GM23248 (cell line): ENCODE measurements around the gene DDX27.

ENCODE experiments used
- EZH2 ChIP-seq: fragments of 200-600 bp; sonication (generic); IDR thresholded peaks from 2 replicates; pipeline ENCODE4 v1.6.1; 2018; ENCODE audit warnings: antibody characterized with exemption, mild to moderate bottlenecking; ENCODE audit not compliant: insufficient read depth, poor library complexity, severe bottlenecking
- EZH2phosphoT487 ChIP-seq: fragments of 200-600 bp; sonication (generic); IDR thresholded peaks from 2 replicates; pipeline ENCODE4 v1.6.1; 2018; ENCODE audit warnings: antibody characterized with exemption, moderate library complexity, mild to moderate bottlenecking, low read depth; ENCODE audit not compliant: insufficient read depth

DNA sequence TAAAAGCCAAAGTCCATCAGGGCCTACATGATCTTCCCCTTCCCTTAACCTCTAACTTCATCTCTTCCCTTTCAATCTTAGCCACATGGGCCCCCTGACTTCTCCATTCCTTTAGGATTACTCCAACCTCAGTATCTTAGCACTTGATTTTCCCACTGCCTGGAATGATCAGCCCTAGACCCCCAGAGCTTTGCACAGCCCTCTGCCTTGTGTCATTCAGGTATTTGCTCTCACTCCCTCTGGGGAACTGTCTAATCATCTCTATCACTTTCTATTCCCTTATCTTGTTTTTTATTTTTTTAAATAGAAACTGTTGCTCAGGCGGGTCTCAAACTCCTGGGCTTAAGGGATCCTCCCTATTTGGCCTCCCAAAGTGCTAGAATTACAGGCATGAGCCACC, 72.0 kb downstream of the DDX27 start:
- no peak for TF ChIP-seq EZH2phosphoT487
- no peak for TF ChIP-seq EZH2
